ENCODE data around the gene CST3.
A peak's percentile ranks its signal among the peaks of the same experiment; 100 is the strongest.
"Not testable (repeated sequence)": the region's sequence is repeated elsewhere in the genome, so short reads cannot be mapped to it uniquely, and the experiment has no call there.

Gene CST3

GRCh38 chr20:23663180-23663579 lies 25.4 kb upstream of the CST3 start:
- TF ChIP-seq, protein P1, sequence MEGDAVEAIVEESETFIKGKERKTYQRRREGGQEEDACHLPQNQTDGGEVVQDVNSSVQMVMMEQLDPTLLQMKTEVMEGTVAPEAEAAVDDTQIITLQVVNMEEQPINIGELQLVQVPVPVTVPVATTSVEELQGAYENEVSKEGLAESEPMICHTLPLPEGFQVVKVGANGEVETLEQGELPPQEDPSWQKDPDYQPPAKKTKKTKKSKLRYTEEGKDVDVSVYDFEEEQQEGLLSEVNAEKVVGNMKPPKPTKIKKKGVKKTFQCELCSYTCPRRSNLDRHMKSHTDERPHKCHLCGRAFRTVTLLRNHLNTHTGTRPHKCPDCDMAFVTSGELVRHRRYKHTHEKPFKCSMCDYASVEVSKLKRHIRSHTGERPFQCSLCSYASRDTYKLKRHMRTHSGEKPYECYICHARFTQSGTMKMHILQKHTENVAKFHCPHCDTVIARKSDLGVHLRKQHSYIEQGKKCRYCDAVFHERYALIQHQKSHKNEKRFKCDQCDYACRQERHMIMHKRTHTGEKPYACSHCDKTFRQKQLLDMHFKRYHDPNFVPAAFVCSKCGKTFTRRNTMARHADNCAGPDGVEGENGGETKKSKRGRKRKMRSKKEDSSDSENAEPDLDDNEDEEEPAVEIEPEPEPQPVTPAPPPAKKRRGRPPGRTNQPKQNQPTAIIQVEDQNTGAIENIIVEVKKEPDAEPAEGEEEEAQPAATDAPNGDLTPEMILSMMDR (IDR thresholded peaks at IDR 0.05; ENCODE audit: low read depth, low read length), result no peak
- H3K4me3 ChIP-seq (replicated peaks in 1 of 2; ENCODE audit: low read depth in 2 of 2, low read length in 2 of 2), result no peak overlapping the region
- peak in 1 of 2 donors; percentile 18 for DNase-seq (ENCODE audit: low read depth in 2 of 2)

- TF ChIP-seq, protein P1 (IDR thresholded peaks at IDR 0.05; ENCODE audit: low read depth, low read length), result no peak
- no peak overlapping the region for H3K4me3 ChIP-seq (replicated peaks in 1 of 2; ENCODE audit: low read depth in 2 of 2, low read length in 2 of 2)
- no peak for DNase-seq (ENCODE audit: low read depth in 2 of 2)
Measured at GRCh38 chr20:23662276-23662870, 24.6 kb upstream of the CST3 start.

- DNase-seq (ENCODE audit: low read depth in 2 of 2), result no peak
- TF ChIP-seq, protein P1 (IDR thresholded peaks at IDR 0.05; ENCODE audit: low read depth, low read length), result no peak
- no peak overlapping the region for H3K4me3 ChIP-seq (replicated peaks in 1 of 2; ENCODE audit: low read depth in 2 of 2, low read length in 2 of 2)
Measured at GRCh38 chr20:23661002-23661429, 23.3 kb upstream of the CST3 start.

- H3K4me3 ChIP-seq (replicated peaks in 1 of 2; ENCODE audit: low read depth in 2 of 2, low read length in 2 of 2), result no peak overlapping the region
- TF ChIP-seq, protein P1 (IDR thresholded peaks at IDR 0.05; ENCODE audit: low read depth, low read length), result no peak
- DNase-seq (ENCODE audit: low read depth in 2 of 2), result peak; percentile 56 to 76
Measured at GRCh38 chr20:23659989-23660837, 22.5 kb upstream of the CST3 start.

DNA sequence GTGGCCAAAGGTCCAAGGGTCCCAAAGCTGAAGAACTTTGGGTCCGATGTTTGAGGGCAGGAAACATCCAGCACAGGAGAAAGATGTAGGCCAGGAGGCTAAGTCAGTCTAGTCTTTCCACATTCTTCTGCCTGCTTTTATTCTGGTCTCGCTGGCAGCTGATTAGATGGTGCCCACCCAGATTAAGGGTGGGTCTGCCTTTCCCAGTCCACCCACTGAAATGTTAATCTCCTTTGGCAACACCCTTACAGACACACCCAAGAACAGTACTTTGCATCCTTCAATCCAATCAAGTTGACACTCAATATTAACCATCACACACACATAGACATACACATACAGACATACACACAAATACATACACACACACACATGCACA lies 21.8 kb upstream of the CST3 start:
- DNase-seq (ENCODE audit: low read depth in 2 of 2); H3K4me3 ChIP-seq (replicated peaks in 1 of 2; ENCODE audit: low read depth in 2 of 2, low read length in 2 of 2): not testable (repeated sequence)

DNA sequence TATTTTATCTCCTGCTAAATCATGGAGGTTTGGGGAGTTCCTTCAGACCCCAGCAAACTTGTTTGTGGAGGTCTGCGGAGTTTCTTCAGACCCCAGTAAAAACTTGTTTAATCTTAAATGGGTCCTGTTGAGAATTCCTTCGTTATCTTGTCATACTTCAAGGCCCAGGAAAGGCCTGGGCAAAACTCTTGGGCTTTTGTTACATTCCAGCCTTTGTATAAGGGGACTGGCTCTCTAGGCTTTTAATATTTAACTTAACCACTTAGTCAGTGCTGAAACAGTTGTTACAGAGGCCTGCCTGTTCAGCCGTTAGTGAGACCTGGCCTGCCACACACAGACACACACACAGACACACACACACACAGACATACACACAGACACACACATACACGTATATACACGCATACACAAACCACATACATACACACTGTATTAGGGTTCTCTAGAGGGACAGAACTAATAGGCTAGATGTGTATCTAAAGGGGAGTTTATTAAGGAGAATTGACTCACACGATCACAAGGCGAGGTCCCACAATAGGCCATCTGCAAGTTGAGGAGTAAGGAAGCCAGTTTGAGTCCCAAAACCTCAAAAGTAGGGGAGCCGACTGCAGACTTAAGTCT lies 21.3 kb upstream of the CST3 start:
- no peak for DNase-seq (ENCODE audit: low read depth in 2 of 2)
- no peak overlapping the region for H3K4me3 ChIP-seq (replicated peaks in 1 of 2; ENCODE audit: low read depth in 2 of 2, low read length in 2 of 2)
- TF ChIP-seq, protein P1 (IDR thresholded peaks at IDR 0.05; ENCODE audit: low read depth, low read length), result no peak

DNA sequence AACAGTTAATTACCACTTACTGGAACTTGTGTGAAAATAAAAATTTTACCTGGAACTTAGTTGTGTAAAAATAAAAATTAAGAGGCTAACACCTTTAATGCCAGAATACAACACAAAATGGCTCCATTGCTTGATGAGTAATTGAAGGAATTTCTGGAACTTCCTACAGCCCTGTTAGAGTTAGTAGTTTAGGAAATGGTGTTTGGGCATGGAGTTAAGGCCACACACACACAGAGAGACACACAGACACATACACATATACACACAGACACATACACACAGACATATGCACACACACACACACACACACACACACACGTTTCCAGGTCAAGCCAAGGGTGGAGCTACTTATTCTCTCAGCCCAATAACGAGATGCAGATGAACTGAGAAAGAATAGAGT lies 20.6 kb upstream of the CST3 start:
- TF ChIP-seq, protein P1 (IDR thresholded peaks at IDR 0.05; ENCODE audit: low read depth, low read length), result no peak

More for the DNA sequence above, 20.6 kb upstream of the CST3 start:
- no peak for DNase-seq (ENCODE audit: low read depth in 2 of 2)
- H3K4me3 ChIP-seq (replicated peaks in 1 of 2; ENCODE audit: low read depth in 2 of 2, low read length in 2 of 2), result no peak overlapping the region
